ENCODE results near the gene OOSP3.
"Not testable (repeated sequence)": the region's sequence is repeated elsewhere in the genome, so short reads cannot be mapped to it uniquely, and the experiment has no call there.

Gene OOSP3

DNA sequence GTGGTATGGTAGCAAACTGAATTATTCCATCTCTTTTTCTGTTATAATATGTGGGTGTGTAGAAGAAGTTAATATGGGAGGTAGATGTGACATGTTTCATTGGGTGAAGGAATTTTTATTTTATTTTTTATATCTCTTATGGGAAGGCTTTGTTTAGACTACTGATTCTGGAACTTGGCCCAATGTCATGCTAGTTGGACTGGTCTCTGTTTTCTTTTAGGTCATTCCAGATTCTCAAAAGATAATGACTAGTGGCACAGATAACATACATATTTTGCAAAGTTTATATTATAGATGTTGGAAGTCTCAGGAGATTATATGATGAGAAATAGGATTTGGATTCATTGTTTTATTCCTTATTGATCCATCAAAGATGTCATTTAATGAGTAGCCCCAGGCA is 1.3 kb upstream of the OOSP3 start:
- no peaks in the 10 kb centered on the region for H3K27me3 ChIP-seq (ENCODE audit: insufficient read depth, low read length)
- H3K36me3 ChIP-seq (ENCODE audit: insufficient read depth, low read length): no peaks in the 10 kb centered on the region
- no peak overlapping the region for H3K4me3 ChIP-seq (ENCODE audit: low read length)
- H3K9me3 ChIP-seq (ENCODE audit: insufficient read depth, low read depth, low read length): no peaks in the 10 kb centered on the region
- peaks cover 12% of the 10 kb centered on the region for H3K4me1 ChIP-seq (ENCODE audit: insufficient read depth, low read length)
- H3K27ac ChIP-seq (ENCODE audit: low read depth, low read length): no peak overlapping the region
- no peak overlapping the region for H3K9ac ChIP-seq (ENCODE audit: low read depth, low read length)

DNA sequence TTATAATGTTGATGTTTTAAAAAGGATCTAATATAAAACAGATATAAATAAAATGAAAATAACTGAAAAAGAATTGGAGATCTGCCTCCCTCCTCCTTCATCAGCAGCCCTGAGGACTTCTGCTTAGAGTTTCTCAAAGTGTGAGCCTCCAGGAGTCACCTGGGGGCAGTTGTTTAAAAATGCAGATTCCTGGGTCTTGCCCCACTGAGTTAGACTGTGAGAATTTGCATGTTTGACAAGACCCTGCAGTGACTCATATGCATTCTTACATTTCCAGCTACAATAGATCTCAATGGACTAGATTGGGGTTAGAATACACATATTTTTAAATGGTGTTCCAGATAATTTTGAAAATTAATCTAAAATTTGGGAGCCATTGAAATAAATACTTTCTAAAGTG is 798 bp upstream of the OOSP3 start:
- peaks cover 12% of the 10 kb centered on the region for H3K4me1 ChIP-seq (ENCODE audit: insufficient read depth, low read length)
- no peaks in the 10 kb centered on the region for H3K36me3 ChIP-seq (ENCODE audit: insufficient read depth, low read length)
- no peak overlapping the region; the same call in 1 of the 2 replicates for H3K27ac ChIP-seq (ENCODE audit: low read depth, low read length)
- no peaks in the 10 kb centered on the region for H3K9me3 ChIP-seq (ENCODE audit: insufficient read depth, low read depth, low read length)
- H3K9ac ChIP-seq (ENCODE audit: low read depth, low read length): no peak overlapping the region
- no peak overlapping the region for H3K4me3 ChIP-seq (ENCODE audit: low read length)
- no peaks in the 10 kb centered on the region for H3K27me3 ChIP-seq (ENCODE audit: insufficient read depth, low read length)

DNA sequence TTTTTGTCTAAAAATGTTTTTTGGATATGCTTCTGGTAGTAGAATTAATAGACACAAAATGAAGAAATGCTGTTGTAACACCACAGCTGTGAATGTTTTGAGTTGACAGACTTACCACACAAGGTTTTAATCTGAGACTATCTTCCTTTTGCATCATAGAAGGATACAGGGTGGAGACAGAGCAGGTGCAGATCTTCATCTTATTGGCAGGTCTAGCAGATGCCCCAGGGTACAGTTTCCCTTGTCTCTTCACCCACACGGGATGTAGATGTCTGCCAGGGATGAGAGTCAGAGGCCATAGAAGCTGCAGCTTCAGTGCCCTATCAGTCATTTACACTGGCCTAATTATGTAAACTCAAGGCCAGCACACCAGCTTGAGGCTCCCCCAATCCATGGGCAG is 985 bp downstream of the OOSP3 start:
- H3K9ac ChIP-seq (ENCODE audit: low read depth, low read length): no peak overlapping the region
- no peak overlapping the region for H3K4me3 ChIP-seq (ENCODE audit: low read length)
- H3K9me3 ChIP-seq (ENCODE audit: insufficient read depth, low read depth, low read length): no peaks in the 10 kb centered on the region
- WGBS: 83% methylated on average over 1 of the region's 1 CpG
- no peaks in the 10 kb centered on the region for H3K36me3 ChIP-seq (ENCODE audit: insufficient read depth, low read length)
- no peaks in the 10 kb centered on the region for H3K27me3 ChIP-seq (ENCODE audit: insufficient read depth, low read length)
- no peak overlapping the region for H3K27ac ChIP-seq (ENCODE audit: low read depth, low read length)
- peaks cover 12% of the 10 kb centered on the region for H3K4me1 ChIP-seq (ENCODE audit: insufficient read depth, low read length)

DNA sequence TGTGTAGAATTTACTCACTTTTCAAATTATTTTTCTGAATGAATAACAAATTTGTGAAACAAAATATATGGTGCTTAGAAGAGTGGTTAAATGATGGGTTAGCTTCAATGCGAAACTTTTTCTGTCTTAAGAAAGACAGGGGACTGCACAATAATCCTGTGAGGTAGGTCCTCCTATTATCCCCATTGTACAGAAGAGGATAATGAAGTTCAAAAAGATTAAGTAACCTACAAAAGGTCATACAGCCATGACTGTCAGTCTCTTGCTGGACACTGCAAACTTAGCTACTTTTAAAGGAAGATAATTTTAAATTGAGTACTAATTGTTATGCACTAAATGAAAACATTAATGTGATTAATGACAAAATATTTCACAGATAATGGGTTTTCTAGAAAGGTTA is 5.0 kb downstream of the OOSP3 start:
- no peaks in the 10 kb centered on the region for H3K9me3 ChIP-seq (ENCODE audit: insufficient read depth, low read depth, low read length)
- H3K4me1 ChIP-seq (ENCODE audit: insufficient read depth, low read length): no peaks in the 10 kb centered on the region
- no peaks in the 10 kb centered on the region for H3K36me3 ChIP-seq (ENCODE audit: insufficient read depth, low read length)
- H3K27me3 ChIP-seq (ENCODE audit: insufficient read depth, low read length): no peaks in the 10 kb centered on the region
- H3K9ac ChIP-seq (ENCODE audit: low read depth, low read length): no peak overlapping the region
- H3K4me3 ChIP-seq (ENCODE audit: low read length): no peak overlapping the region
- no peak overlapping the region for H3K27ac ChIP-seq (ENCODE audit: low read depth, low read length)
- WGBS: 91% methylated on average over 1 of the region's 1 CpG

DNA sequence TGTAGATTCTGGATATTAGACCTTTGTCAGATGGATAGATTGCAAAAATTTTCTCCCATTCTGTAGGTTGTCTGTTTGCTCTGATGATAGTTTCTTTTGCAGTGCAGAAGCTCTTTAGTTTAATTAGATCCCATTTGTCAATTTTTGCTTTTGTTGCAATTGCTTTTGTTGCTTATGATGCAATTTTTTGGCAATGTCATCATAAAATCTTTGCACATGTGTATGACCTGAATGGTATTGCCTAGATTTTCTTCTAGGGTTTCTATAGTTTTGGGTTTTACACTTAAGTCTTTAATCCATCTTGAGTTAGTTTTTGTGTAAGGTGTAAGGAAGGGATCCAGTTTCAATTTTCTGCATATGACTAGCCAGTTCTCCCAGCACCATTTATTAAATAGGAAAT is 8.6 kb downstream of the OOSP3 start:
- not testable (repeated sequence) for H3K27ac ChIP-seq (ENCODE audit: low read depth, low read length); H3K4me1 ChIP-seq (ENCODE audit: insufficient read depth, low read length); H3K27me3 ChIP-seq (ENCODE audit: insufficient read depth, low read length); H3K9ac ChIP-seq (ENCODE audit: low read depth, low read length); H3K9me3 ChIP-seq (ENCODE audit: insufficient read depth, low read depth, low read length); H3K36me3 ChIP-seq (ENCODE audit: insufficient read depth, low read length); H3K4me3 ChIP-seq (ENCODE audit: low read length)

DNA sequence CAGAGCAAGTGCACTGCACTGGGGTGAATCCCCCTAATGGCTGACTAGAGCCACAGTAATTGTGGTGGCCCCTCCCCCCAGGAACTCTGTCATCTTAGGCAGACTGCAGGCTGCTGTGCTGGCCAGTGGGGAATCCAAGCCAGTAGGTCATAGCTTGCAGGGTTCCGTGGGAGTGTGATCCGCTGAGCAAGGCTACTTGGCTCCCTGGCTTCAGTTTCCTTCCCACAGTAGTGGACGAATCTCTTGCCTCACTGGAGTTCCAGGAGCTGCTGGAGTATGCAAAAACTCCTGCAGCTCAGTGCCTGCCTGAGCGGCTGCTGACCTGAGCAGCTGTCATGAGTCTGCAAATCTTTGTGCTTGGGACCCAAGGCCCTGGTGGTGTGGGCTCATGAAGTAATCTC is 13.2 kb downstream of the OOSP3 start:
- Histone ChIP-seq H3K9ac (ENCODE audit: low read depth, low read length) (no peak overlapping the region), H3K36me3 (ENCODE audit: insufficient read depth, low read length) (no peaks in the 10 kb centered on the region), H3K4me1 (ENCODE audit: insufficient read depth, low read length) (peaks cover 12% of the 10 kb centered on the region), H3K27me3 (ENCODE audit: insufficient read depth, low read length) (no peaks in the 10 kb centered on the region), H3K27ac (ENCODE audit: low read depth, low read length) (peak overlapping the region; percentile 24; the same call in 1 of the 2 replicates), H3K9me3 (ENCODE audit: insufficient read depth, low read depth, low read length) (no peaks in the 10 kb centered on the region; the same call in 1 of the 2 replicates), H3K4me3 (ENCODE audit: low read length) (no peak overlapping the region)
- WGBS: 36% methylated on average over 4 of the region's 4 CpGs

DNA sequence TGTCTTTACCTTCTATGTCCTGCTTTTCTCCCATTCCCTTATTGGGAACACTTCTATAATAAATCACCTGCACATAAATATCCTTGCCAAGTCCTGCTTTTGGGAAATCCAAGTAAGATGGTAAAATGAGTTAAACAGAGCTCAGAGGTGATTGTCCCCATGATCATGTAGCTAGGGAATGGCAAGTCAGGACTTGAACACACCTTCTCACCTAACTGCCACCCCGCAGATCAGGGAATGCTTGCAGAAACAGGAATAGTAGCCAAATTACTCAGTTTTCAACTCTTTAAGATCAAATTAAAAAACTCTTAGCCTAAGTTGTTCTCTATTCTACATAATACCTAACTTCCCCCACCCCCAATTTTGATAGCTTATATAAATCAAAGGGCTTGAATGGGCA is 16.0 kb downstream of the OOSP3 start:
- no peaks in the 10 kb centered on the region for H3K36me3 ChIP-seq (ENCODE audit: insufficient read depth, low read length)
- no peak overlapping the region for H3K4me3 ChIP-seq (ENCODE audit: low read length)
- H3K27me3 ChIP-seq (ENCODE audit: insufficient read depth, low read length): no peaks in the 10 kb centered on the region
- WGBS: 98% methylated on average over 1 of the region's 1 CpG
- H3K9ac ChIP-seq (ENCODE audit: low read depth, low read length): no peak overlapping the region
- H3K4me1 ChIP-seq (ENCODE audit: insufficient read depth, low read length): peaks cover 12% of the 10 kb centered on the region
- H3K9me3 ChIP-seq (ENCODE audit: insufficient read depth, low read depth, low read length): no peaks in the 10 kb centered on the region
- H3K27ac ChIP-seq (ENCODE audit: low read depth, low read length): no peak overlapping the region

DNA sequence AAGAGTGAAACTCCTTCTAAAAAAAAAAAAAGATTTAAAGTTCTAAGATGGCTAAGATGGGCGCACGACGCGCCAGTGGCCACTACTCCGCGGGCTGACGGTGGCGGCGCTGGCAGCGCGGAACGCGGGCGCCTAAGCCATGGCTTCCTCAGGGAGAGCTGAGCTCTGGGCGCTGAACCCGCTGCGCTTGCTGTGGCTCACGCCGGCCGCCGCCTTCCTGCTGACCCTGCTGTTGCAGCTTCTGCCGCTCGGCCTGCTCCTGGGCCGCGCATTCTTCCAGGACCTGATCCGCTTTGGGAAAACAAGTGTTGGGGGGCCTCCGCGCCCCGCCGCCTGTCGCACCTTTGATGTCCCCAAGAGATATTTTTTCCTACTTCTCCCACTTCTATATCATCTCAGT is 19.5 kb downstream of the OOSP3 start:
- Histone ChIP-seq H3K9me3 (ENCODE audit: insufficient read depth, low read depth, low read length) (no peaks in the 10 kb centered on the region), H3K9ac (ENCODE audit: low read depth, low read length) (no peak overlapping the region), H3K27ac (ENCODE audit: low read depth, low read length) (no peak overlapping the region), H3K4me1 (ENCODE audit: insufficient read depth, low read length) (peaks cover 4% of the 10 kb centered on the region), H3K36me3 (ENCODE audit: insufficient read depth, low read length) (no peaks in the 10 kb centered on the region), H3K27me3 (ENCODE audit: insufficient read depth, low read length) (no peaks in the 10 kb centered on the region), H3K4me3 (ENCODE audit: low read length) (no peak overlapping the region)
- whole genome bisulfite sequencing: 98% methylated on average over 31 of the region's 31 CpGs

DNA sequence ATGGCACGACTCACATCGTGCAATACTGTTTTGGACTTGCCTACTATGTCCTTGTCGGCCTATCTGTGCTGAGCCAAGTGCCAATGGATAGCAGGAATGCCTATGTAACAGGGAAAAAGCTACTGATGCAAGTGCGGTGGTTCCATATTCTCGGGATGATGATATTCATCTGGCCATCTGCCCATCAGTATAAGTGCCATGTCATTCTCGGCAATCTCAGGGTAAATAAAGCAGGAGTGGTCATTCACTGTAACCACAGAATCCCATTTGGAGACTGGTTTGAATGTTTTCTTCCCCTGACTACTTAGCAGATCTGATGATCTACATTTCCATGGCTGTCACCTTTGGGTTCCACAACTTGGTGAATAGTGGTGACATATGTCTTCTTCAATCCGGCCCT is 20.1 kb downstream of the OOSP3 start:
- no peak overlapping the region for H3K27ac ChIP-seq (ENCODE audit: low read depth, low read length)
- H3K36me3 ChIP-seq (ENCODE audit: insufficient read depth, low read length): no peaks in the 10 kb centered on the region
- no peak overlapping the region for H3K9ac ChIP-seq (ENCODE audit: low read depth, low read length)
- peaks cover 4% of the 10 kb centered on the region for H3K4me1 ChIP-seq (ENCODE audit: insufficient read depth, low read length)
- H3K27me3 ChIP-seq (ENCODE audit: insufficient read depth, low read length): no peaks in the 10 kb centered on the region
- H3K4me3 ChIP-seq (ENCODE audit: low read length): no peak overlapping the region
- WGBS: 96% methylated on average over 7 of the region's 7 CpGs
- H3K9me3 ChIP-seq (ENCODE audit: insufficient read depth, low read depth, low read length): no peaks in the 10 kb centered on the region

DNA sequence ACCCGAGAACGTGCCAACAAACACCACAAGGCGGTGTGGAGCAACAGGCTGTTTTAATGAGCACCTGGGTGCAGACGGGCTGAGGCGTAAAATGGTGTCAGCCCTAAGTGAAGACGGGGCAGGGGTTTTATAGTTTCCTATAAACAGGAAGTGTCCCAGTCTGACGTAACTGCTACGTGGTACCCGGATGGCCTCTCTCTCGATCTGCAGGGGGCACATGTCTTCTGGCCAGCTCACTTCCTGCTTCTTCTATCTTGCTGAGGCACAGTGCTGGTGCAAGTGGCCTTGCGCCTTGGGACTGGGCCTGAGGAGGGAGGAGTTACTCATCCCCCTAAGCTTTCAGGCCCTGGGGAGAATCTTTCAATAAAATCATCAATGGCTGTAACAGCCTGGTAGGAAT is 20.9 kb downstream of the OOSP3 start:
- peaks cover 4% of the 10 kb centered on the region for H3K4me1 ChIP-seq (ENCODE audit: insufficient read depth, low read length)
- H3K9ac ChIP-seq (ENCODE audit: low read depth, low read length): no peak overlapping the region
- H3K4me3 ChIP-seq (ENCODE audit: low read length): no peak overlapping the region
- H3K36me3 ChIP-seq (ENCODE audit: insufficient read depth, low read length): no peaks in the 10 kb centered on the region
- 86% methylated on average over 11 of the region's 11 CpGs for WGBS
- no peaks in the 10 kb centered on the region for H3K9me3 ChIP-seq (ENCODE audit: insufficient read depth, low read depth, low read length)
- no peak overlapping the region for H3K27ac ChIP-seq (ENCODE audit: low read depth, low read length)
- no peaks in the 10 kb centered on the region for H3K27me3 ChIP-seq (ENCODE audit: insufficient read depth, low read length)

DNA sequence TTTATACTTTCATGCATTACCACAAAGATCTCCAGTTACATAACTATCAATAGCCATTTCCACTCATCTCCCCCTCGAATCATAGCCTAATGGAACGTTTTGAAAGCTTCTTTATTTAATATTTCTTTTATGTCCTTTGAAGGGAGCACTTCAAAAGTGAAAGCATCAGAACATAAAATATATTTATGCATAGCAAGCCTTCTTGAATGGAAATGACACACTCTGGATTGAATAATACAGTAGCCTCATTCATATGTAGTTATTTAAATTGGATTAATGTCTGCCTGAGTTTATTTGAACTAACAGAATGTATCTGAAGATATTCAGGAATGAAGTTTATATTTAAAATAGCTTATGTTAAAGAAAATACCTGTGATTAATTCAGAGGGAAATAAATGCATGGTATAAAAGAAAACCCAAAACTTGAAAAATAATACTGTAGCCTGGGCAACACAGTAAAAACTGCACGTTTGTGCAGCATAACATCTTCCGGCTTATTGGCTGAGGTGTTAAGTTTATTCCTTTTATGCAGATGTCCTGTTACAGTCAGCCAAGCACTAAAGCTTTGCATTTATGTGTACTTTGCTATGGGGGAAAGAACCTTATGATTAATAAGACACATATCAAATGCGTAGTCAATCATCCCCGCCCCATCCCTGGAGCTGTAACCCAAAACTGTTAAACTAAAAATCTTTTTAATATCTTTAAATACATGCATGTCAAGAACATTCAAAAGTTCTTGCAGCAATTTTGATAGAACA is 22.0 kb downstream of the OOSP3 start:
- Histone ChIP-seq H3K27ac (ENCODE audit: low read depth, low read length) (no peak overlapping the region), H3K4me3 (ENCODE audit: low read length) (no peak overlapping the region), H3K9me3 (ENCODE audit: insufficient read depth, low read depth, low read length) (no peaks in the 10 kb centered on the region), H3K27me3 (ENCODE audit: insufficient read depth, low read length) (no peaks in the 10 kb centered on the region), H3K4me1 (ENCODE audit: insufficient read depth, low read length) (no peaks in the 10 kb centered on the region; the same call in 1 of the 2 replicates), H3K9ac (ENCODE audit: low read depth, low read length) (no peak overlapping the region), H3K36me3 (ENCODE audit: insufficient read depth, low read length) (no peaks in the 10 kb centered on the region)
- WGBS: 90% methylated on average over 6 of the region's 6 CpGs

DNA sequence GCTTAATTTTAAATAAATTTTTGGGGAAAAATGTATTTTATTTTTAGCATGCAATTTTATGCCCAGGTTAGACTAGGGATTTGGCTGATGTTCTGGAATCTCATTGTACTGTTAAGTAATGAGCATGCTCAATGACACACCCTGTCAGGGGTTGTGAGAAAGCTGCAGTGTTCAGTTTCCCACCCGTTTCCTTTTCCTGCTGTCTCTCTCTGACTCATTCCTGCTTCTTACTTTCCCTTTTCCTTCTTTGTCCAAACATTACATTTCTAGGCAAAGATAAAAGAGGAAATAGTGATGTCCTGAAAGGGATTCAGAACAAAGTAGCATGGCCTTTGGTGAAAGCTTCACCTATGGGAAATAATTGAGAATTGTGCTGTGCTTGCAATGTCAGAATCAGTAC is 22.7 kb downstream of the OOSP3 start:
- no peaks in the 10 kb centered on the region; the same call in 1 of the 2 replicates for H3K4me1 ChIP-seq (ENCODE audit: insufficient read depth, low read length)
- H3K27me3 ChIP-seq (ENCODE audit: insufficient read depth, low read length): no peaks in the 10 kb centered on the region
- no peaks in the 10 kb centered on the region for H3K36me3 ChIP-seq (ENCODE audit: insufficient read depth, low read length)
- no peak overlapping the region for H3K27ac ChIP-seq (ENCODE audit: low read depth, low read length)
- no peaks in the 10 kb centered on the region for H3K9me3 ChIP-seq (ENCODE audit: insufficient read depth, low read depth, low read length)
- 91% methylated on average over 1 of the region's 1 CpG for WGBS
- H3K9ac ChIP-seq (ENCODE audit: low read depth, low read length): no peak overlapping the region
- no peak overlapping the region for H3K4me3 ChIP-seq (ENCODE audit: low read length)

All from HUES64 (cell line).